ENCODE results near the gene CLDN20. TPM values are rescaled to one million over a fixed set of nuclear protein-coding genes. Genes with fewer than 3 reads are reported as not detected.

The CLDN20 gene
- total RNA-seq, 1 donor from 2014 or later: not detected

GRCh38 chr6:155292711-155293110 lies 28.9 kb downstream of the CLDN20 start:
- Histone ChIP-seq H3K36me3 (ENCODE audit: control insufficient read depth, insufficient read depth, low read length) (peaks cover 6% of the 10 kb centered on the region), H3K4me3 (ENCODE audit: low read depth, low read length) (no peak overlapping the region), H3K27me3 (ENCODE audit: control insufficient read depth, insufficient read depth, low read length) (no peaks in the 10 kb centered on the region)
- TF ChIP-seq CTCF (IDR thresholded peaks at IDR 0.05; ENCODE audit: insufficient read depth, low read length, severe bottlenecking): no peak
- DNase-seq (ENCODE audit: low read depth) (no peak), FAIRE-seq (no peak)

- FAIRE-seq (no peak), DNase-seq (ENCODE audit: low read depth) (no peak)
- TF ChIP-seq CTCF (IDR thresholded peaks at IDR 0.05; ENCODE audit: insufficient read depth, low read length, severe bottlenecking): no peak
- Histone ChIP-seq H3K27me3 (ENCODE audit: control insufficient read depth, insufficient read depth, low read length) (no peaks in the 10 kb centered on the region), H3K36me3 (ENCODE audit: control insufficient read depth, insufficient read depth, low read length) (peaks cover 4% of the 10 kb centered on the region), H3K4me3 (ENCODE audit: low read depth, low read length) (no peak overlapping the region)
These were observed 33.9 kb downstream of the CLDN20 start for GRCh38 chr6:155297669-155298068.

GRCh38 chr6:155301867-155302266 lies 38.1 kb downstream of the CLDN20 start:
- TF ChIP-seq CTCF (IDR thresholded peaks at IDR 0.05; ENCODE audit: insufficient read depth, low read length, severe bottlenecking): no peak
- no peaks in the 10 kb centered on the region for H3K27me3 ChIP-seq (ENCODE audit: control insufficient read depth, insufficient read depth, low read length)
- H3K4me3 ChIP-seq (ENCODE audit: low read depth, low read length): no peak overlapping the region
- no peak for FAIRE-seq
- DNase-seq (ENCODE audit: low read depth): no peak
- H3K36me3 ChIP-seq (ENCODE audit: control insufficient read depth, insufficient read depth, low read length): peaks cover 2% of the 10 kb centered on the region

- H3K27me3 ChIP-seq (ENCODE audit: control insufficient read depth, insufficient read depth, low read length): no peaks in the 10 kb centered on the region
- DNase-seq (ENCODE audit: low read depth) (peak; percentile 54), FAIRE-seq (no peak)
- peaks cover 2% of the 10 kb centered on the region for H3K36me3 ChIP-seq (ENCODE audit: control insufficient read depth, insufficient read depth, low read length)
- TF ChIP-seq CTCF (IDR thresholded peaks at IDR 0.05; ENCODE audit: insufficient read depth, low read length, severe bottlenecking): no peak
- no peak overlapping the region for H3K4me3 ChIP-seq (ENCODE audit: low read depth, low read length)
These were observed 39.6 kb downstream of the CLDN20 start for GRCh38 chr6:155303361-155303870.

GRCh38 chr6:155306958-155307357 lies 43.1 kb downstream of the CLDN20 start:
- DNase-seq (ENCODE audit: low read depth) (no peak), FAIRE-seq (no peak)
- Histone ChIP-seq H3K36me3 (ENCODE audit: control insufficient read depth, insufficient read depth, low read length) (peaks cover 5% of the 10 kb centered on the region), H3K27me3 (ENCODE audit: control insufficient read depth, insufficient read depth, low read length) (no peaks in the 10 kb centered on the region), H3K4me3 (ENCODE audit: low read depth, low read length) (no peak overlapping the region)
- no peak for TF ChIP-seq CTCF (IDR thresholded peaks at IDR 0.05; ENCODE audit: insufficient read depth, low read length, severe bottlenecking)

- TF ChIP-seq CTCF (IDR thresholded peaks at IDR 0.05; ENCODE audit: insufficient read depth, low read length, severe bottlenecking): no peak
- FAIRE-seq: no peak
- H3K27me3 ChIP-seq (ENCODE audit: control insufficient read depth, insufficient read depth, low read length): no peaks in the 10 kb centered on the region
- peaks cover 5% of the 10 kb centered on the region for H3K36me3 ChIP-seq (ENCODE audit: control insufficient read depth, insufficient read depth, low read length)
- no peak overlapping the region for H3K4me3 ChIP-seq (ENCODE audit: low read depth, low read length)
- DNase-seq (ENCODE audit: low read depth): no peak
These were observed 45.3 kb downstream of the CLDN20 start for GRCh38 chr6:155309150-155309549.
